ENCODE data around the gene CEP97. TPM values are rescaled to one million over a fixed set of nuclear protein-coding genes. Genes with fewer than 3 reads are reported as not detected.

CEP97 gene
- total and polyA plus RNA-seq, 9 of the 15 experiments (the other 6 are each of a cell fraction or from before 2014, with no cell fraction given), result 2.0 to 10.1 (median 4.3) TPM

DNA sequence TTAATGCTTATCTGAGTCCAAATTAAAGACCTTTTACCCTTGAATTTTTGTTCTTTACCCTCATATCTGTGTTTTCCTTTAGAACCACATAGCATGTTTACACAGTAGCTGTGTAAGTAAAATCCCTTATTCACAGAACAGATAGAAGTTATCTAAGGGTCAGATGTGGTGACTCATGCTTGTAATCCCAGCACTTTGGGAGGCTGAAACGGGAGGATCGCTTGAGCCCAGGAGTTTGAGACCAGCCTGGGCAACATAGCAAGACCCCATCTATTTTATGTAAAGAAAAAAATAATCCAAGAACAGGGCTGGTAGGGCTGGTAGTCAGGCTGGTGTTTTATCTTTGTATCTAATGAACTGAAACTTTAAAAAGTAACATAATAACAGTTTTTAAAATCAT lies 77.8 kb downstream of the CEP97 start (continued):
- TF ChIP-seq JUND (IDR thresholded peaks at IDR 0.05; ENCODE audit: borderline replicate concordance, low read depth, low read length), result peak; percentile 73; the same call in 1 of the 2 replicates
- peak; percentile 75; the same call in 2 of the 3 replicates for TF ChIP-seq JUND (tag; IDR thresholded peaks at IDR 0.05; ENCODE audit: borderline replicate concordance, low read depth, low read length)
- no peak for TF ChIP-seq SMARCB1 (IDR thresholded peaks at IDR 0.05; ENCODE audit: insufficient read length, low read depth)
- TF ChIP-seq, protein P1, sequence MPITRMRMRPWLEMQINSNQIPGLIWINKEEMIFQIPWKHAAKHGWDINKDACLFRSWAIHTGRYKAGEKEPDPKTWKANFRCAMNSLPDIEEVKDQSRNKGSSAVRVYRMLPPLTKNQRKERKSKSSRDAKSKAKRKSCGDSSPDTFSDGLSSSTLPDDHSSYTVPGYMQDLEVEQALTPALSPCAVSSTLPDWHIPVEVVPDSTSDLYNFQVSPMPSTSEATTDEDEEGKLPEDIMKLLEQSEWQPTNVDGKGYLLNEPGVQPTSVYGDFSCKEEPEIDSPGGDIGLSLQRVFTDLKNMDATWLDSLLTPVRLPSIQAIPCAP (CRISPR knock-in tag; IDR thresholded peaks at IDR 0.05; ENCODE audit: borderline replicate concordance), result no peak
- peak; percentile 21; the same call in 1 of the 2 replicates for TF ChIP-seq TAL1 (IDR thresholded peaks at IDR 0.05)
- TF ChIP-seq ZNF217 (CRISPR knock-in tag; IDR thresholded peaks at IDR 0.05), result no peak
- peak; percentile 31; the same call in 1 of the 2 replicates for TF ChIP-seq CBFA2T3 (IDR thresholded peaks at IDR 0.05)
- no peak for TF ChIP-seq MITF (IDR thresholded peaks at IDR 0.05)
- no peak for TF ChIP-seq NCOA2 (IDR thresholded peaks at IDR 0.05; ENCODE audit: partially characterized antibody in 2 of 2)
- TF ChIP-seq ADNP (tag; IDR thresholded peaks at IDR 0.05), result 0 out of 2 replicates have a peak, but pooled peaks have one; percentile 23

Measured in K562 (cell line).